OCI-LY7 (cell line): Measurements from ENCODE around the gene RITA1. TPM values are rescaled to one million over a fixed set of nuclear protein-coding genes. Genes with fewer than 3 reads are reported as not detected.
A peak's percentile ranks its signal among the peaks of the same experiment; 100 is the strongest.

Source experiments
- BruUV-seq: library from RNA; stranded (reverse); fragments of 400-500 nt; replicated peaks from 2 replicates; lab custom pipeline; 2021; lab: Mats Ljungman, UMichigan
- CTCF ChIA-PET: fragments of 300-600 bp; sonication (Branson Sonifier 250); formaldehyde crosslinking; loops from one replicate; lab custom pipeline; 2022; ENCODE audit warnings: antibody characterized with exemption; ENCODE audit not compliant: unreplicated experiment; lab: Charles Lee
- POLR2A ChIA-PET: fragments of 300-600 bp; sonication (Branson Sonifier 250); formaldehyde crosslinking; loops from one replicate; lab custom pipeline; 2022; ENCODE audit warnings: antibody characterized with exemption; lab: Charles Lee
- DNase-seq: peaks from one replicate; pipeline ENCODE4 v3.0.0-alpha.2; 2015; ENCODE audit warnings: low spot score
- H2AFZ ChIP-seq: fragments of 200-600 bp; sonication (generic), shearing (Covaris generic); 2 replicates; pipeline ENCODE4 v1.6.1; 2014; ENCODE audit warnings: mild to moderate bottlenecking, antibody characterized with exemption, low read length, moderate library complexity
- H3K27ac ChIP-seq: fragments of 200-600 bp; sonication (generic); 2 replicates; pipeline ENCODE4 v1.5.1; 2014; ENCODE audit warnings: mixed run types, low read depth, mild to moderate bottlenecking, moderate library complexity, low read length, inconsistent platforms; ENCODE audit not compliant: poor library complexity, severe bottlenecking
- H3K36me3 ChIP-seq: fragments of 200-600 bp; sonication (generic); 2 replicates; pipeline ENCODE4 v1.6.1; 2014; ENCODE audit warnings: mild to moderate bottlenecking, antibody characterized with exemption, low read length, moderate library complexity, mixed read lengths; ENCODE audit not compliant: insufficient read depth
- H3K4me1 ChIP-seq: fragments of 200-600 bp; sonication (generic); 2 replicates; pipeline ENCODE4 v1.5.1; 2014; ENCODE audit warnings: mild to moderate bottlenecking, low read length; ENCODE audit not compliant: insufficient read depth, poor library complexity, severe bottlenecking
- H3K4me2 ChIP-seq: fragments of 200-600 bp; sonication (generic); 2 replicates; pipeline ENCODE4 v1.6.1; 2014; ENCODE audit warnings: mild to moderate bottlenecking, low read length
- H3K4me3 ChIP-seq: fragments of 200-600 bp; sonication (generic); 2 replicates; pipeline ENCODE4 v1.5.1; 2014; ENCODE audit warnings: mild to moderate bottlenecking, low read depth, low read length; ENCODE audit not compliant: poor library complexity, severe bottlenecking
- H3K79me2 ChIP-seq: fragments of 200-600 bp; sonication (generic); 2 replicates; pipeline ENCODE4 v1.6.1; 2016; ENCODE audit warnings: low read depth, mild to moderate bottlenecking, low read length, moderate library complexity, mixed read lengths; ENCODE audit not compliant: insufficient read depth
- H3K9me2 ChIP-seq: fragments of 200-600 bp; sonication (generic); 2 replicates; pipeline ENCODE4 v1.6.1; 2016; ENCODE audit warnings: mild to moderate bottlenecking, low read length, mixed read lengths; ENCODE audit not compliant: insufficient read depth
- H3K9me3 ChIP-seq: fragments of 200-600 bp; sonication (generic); 2 replicates; pipeline ENCODE4 v1.6.1; 2014; ENCODE audit warnings: mild to moderate bottlenecking, mixed run types, low read length, mixed read lengths
- H4K20me1 ChIP-seq: fragments of 200-600 bp; sonication (generic); 2 replicates; pipeline ENCODE4 v1.6.1; 2014; ENCODE audit warnings: mild to moderate bottlenecking, antibody characterized with exemption, low read length, moderate library complexity, mixed read lengths; ENCODE audit not compliant: insufficient read depth
- EZH2phosphoT487 ChIP-seq: fragments of 200-600 bp; sonication (generic); IDR thresholded peaks from 2 replicates; pipeline ENCODE4 v1.6.1; 2018; ENCODE audit warnings: low read depth, borderline replicate concordance, mild to moderate bottlenecking, mixed run types, antibody characterized with exemption, low read length, moderate library complexity, mixed read lengths
- intact Hi-C: fragments of 100-400 bp; cut with micrococcal nuclease; formaldehyde crosslinking; loops from one replicate; pipeline ENCODE4 v1.10.0; 2022; ENCODE audit not compliant: unreplicated experiment
- microRNA-seq: library from miRNA; unstranded; fragments of <30 nt; microRNA quantifications from one replicate; pipeline ENCODE4 v1.2.0, GENCODE V29; 2022; ENCODE audit warnings: borderline replicate concordance
- small RNA-seq: library from RNA; depleted of rRNA; stranded (forward); fragments of <200 nt; gene quantifications from one replicate; pipeline ENCODE3, GENCODE V24; 2014
- total RNA-seq, 2 experiments: library from RNA; depleted of rRNA in 1 of 2; stranded (reverse); fragments of >200 nt in 1 of 2; shearing (Covaris generic) in 1 of 2; gene quantifications; 2 replicates each; pipeline ENCODE4 v1.2.3, GENCODE V29; 2014 to 2022

RITA1 gene
- total RNA-seq, 2 experiments from 2014 or later, result 68.6 to 90.8 TPM

DNA sequence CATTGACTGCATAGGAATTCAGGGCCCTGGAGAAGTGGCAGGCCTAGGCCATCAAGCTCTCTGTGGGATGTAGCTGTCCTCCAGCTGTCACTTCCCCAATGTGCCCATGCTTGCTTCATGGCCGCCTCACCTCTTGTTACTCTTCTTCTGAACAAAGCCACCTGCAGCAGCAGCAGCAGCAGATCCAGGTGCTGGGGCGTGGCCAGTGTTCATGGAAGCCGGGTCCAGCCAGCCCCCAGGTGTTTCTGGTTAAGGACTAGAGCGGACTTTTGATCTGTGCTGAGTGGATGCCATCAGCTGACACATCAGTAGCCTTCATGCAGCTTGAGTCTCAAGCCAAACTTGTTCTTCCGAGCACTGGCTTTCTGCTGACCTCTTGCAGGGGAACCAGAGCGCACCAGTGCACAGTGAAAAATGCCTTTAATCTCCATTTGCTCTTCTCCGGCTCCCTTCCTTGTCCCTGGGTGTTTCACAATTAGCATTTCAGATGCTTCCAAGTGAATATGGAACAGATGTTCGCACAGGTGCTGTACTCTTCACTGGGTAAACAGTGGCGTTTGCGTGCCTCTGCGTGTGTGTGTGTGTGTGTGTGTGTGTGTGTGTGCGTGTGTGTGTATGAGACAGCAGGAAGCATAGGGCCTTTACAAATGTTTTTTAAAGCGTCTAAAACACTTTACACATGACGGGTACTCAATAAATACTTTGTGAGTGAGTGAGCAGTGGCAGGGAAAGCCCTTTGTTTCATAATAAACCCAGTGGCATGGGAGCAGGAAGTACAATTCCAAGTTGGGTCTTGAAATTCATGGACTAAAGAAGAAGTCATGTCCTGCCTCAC is 55.9 kb downstream of the RITA1 start:
- ChIA-PET CTCF (no interaction called here), POLR2A (no interaction called here)
- no peaks in the 10 kb centered on the region for H3K9me3 ChIP-seq
- no peaks in the 10 kb centered on the region; the same call in 1 of the 2 replicates for H4K20me1 ChIP-seq
- H3K79me2 ChIP-seq, result peaks cover 34% of the 10 kb centered on the region; the same call in 1 of the 2 replicates
- no peak for DNase-seq
- H2AFZ ChIP-seq, result no peak overlapping the region
- H3K27ac ChIP-seq, result peak overlapping the region; percentile 6
- H3K36me3 ChIP-seq, result peaks cover 92% of the 10 kb centered on the region
- H3K4me1 ChIP-seq, result peaks cover 23% of the 10 kb centered on the region
- H3K9me2 ChIP-seq, result no peaks in the 10 kb centered on the region
- peak overlapping the region; percentile 38; the same call in 1 of the 2 replicates for H3K4me2 ChIP-seq
- intact Hi-C loops, result no loop called here
- no peak overlapping the region for H3K4me3 ChIP-seq
- BruUV-seq, result no TSS peak
- TF ChIP-seq EZH2phosphoT487, result no peak

Small RNA genes within 50 kb of the gene (microRNA-seq; reads per million reads assigned to microRNA genes)
- gene MIR7106, result 3.0 reads per million

Small RNA genes within 50 kb of the gene (small RNA-seq; reads per million reads assigned to genes)
- gene MIR7106 (not detected), gene RF00019 (not detected)

Other genes with a start within 250 kb of the RITA1 start
- 0.79 and 4.7 TPM in 2 replicates for gene OAS3, start 247.2 kb upstream of the RITA1 start, total RNA-seq (2014; rRNA removed; shearing (Covaris generic))
- gene OAS3, start 247.2 kb upstream of the RITA1 start, total RNA-seq (2022), result 5.4 and 9.2 TPM in 2 replicates
- 22.7 and 33.2 TPM in 2 replicates for gene OAS2, start 207.2 kb upstream of the RITA1 start, total RNA-seq (2014; rRNA removed; shearing (Covaris generic))
- 46.8 and 52.6 TPM in 2 replicates for gene OAS2, start 207.2 kb upstream of the RITA1 start, total RNA-seq (2022)
- gene DTX1, start 129.0 kb upstream of the RITA1 start, total RNA-seq (2014; rRNA removed; shearing (Covaris generic)), result 263 and 293 TPM in 2 replicates
- 510 and 535 TPM in 2 replicates for gene DTX1, start 129.0 kb upstream of the RITA1 start, total RNA-seq (2022)
- 69.1 and 89.1 TPM in 2 replicates for gene RASAL1, start 50.0 kb upstream of the RITA1 start, total RNA-seq (2014; rRNA removed; shearing (Covaris generic))
- gene RASAL1, start 50.0 kb upstream of the RITA1 start, total RNA-seq (2022), result 67.5 and 74.4 TPM in 2 replicates
- 14.0 and 26.9 TPM in 2 replicates for gene CFAP73, start 36.0 kb upstream of the RITA1 start, total RNA-seq (2014; rRNA removed; shearing (Covaris generic))
- 37.4 and 39.2 TPM in 2 replicates for gene CFAP73, start 36.0 kb upstream of the RITA1 start, total RNA-seq (2022)
- gene DDX54, start 243 bp upstream of the RITA1 start, total RNA-seq (2014; rRNA removed; shearing (Covaris generic)), result 86.0 and 87.2 TPM in 2 replicates
- gene DDX54, start 243 bp upstream of the RITA1 start, total RNA-seq (2022), result 145 and 150 TPM in 2 replicates
- 72.4 and 96.0 TPM in 2 replicates for gene TPCN1, start 35.7 kb downstream of the RITA1 start, total RNA-seq (2014; rRNA removed; shearing (Covaris generic))
- gene TPCN1, start 35.7 kb downstream of the RITA1 start, total RNA-seq (2022), result 160 and 177 TPM in 2 replicates
- gene SLC8B1, start 149.4 kb downstream of the RITA1 start, total RNA-seq (2014; rRNA removed; shearing (Covaris generic)), result 40.6 and 47.1 TPM in 2 replicates
- 57.2 and 69.1 TPM in 2 replicates for gene SLC8B1, start 149.4 kb downstream of the RITA1 start, total RNA-seq (2022)
- 2.3 and 3.4 TPM in 2 replicates for gene PLBD2, start 172.9 kb downstream of the RITA1 start, total RNA-seq (2014; rRNA removed; shearing (Covaris generic))
- 9.1 and 14.4 TPM in 2 replicates for gene PLBD2, start 172.9 kb downstream of the RITA1 start, total RNA-seq (2022)
- not detected in 2 replicates for gene SDS, start 218.2 kb downstream of the RITA1 start, total RNA-seq (2014; rRNA removed; shearing (Covaris generic))
- not detected in 2 replicates for gene SDS, start 218.2 kb downstream of the RITA1 start, total RNA-seq (2022)
- gene SDSL, start 236.7 kb downstream of the RITA1 start, total RNA-seq (2014; rRNA removed; shearing (Covaris generic)), result not detected in 2 replicates
- not detected in 2 replicates for gene SDSL, start 236.7 kb downstream of the RITA1 start, total RNA-seq (2022)